Fibroblast of the aortic adventitia (primary cell): ENCODE data around the gene DHX38. TPM values are rescaled to one million over a fixed set of nuclear protein-coding genes. Genes with fewer than 3 reads are reported as not detected.

Experiments used
- DNase-seq: peaks from one replicate; pipeline ENCODE4 v3.0.0-alpha.2; 2010; ENCODE audit warnings: low read depth
- H3K4me3 ChIP-seq: 2 replicates; pipeline ENCODE4 v1.5.1; 2011; ENCODE audit warnings: low read depth, mild to moderate bottlenecking, control low read depth, low read length, moderate library complexity
- total RNA-seq: library from RNA; depleted of rRNA; stranded (reverse); fragments of >200 nt; gene quantifications from 2 replicates; pipeline ENCODE4 v1.2.3, GENCODE V29; 2012; ENCODE audit warnings: low replicate concordance
- TF ChIP-seq, protein P1 (sequence below): IDR thresholded peaks from 2 replicates; pipeline ENCODE4 v1.5.1; 2011; ENCODE audit warnings: mild to moderate bottlenecking, low read length, control low read depth, inconsistent platforms; ENCODE audit not compliant: insufficient read depth

The DHX38 gene
- total RNA-seq, 1 donor, result 39.1 TPM

DNA sequence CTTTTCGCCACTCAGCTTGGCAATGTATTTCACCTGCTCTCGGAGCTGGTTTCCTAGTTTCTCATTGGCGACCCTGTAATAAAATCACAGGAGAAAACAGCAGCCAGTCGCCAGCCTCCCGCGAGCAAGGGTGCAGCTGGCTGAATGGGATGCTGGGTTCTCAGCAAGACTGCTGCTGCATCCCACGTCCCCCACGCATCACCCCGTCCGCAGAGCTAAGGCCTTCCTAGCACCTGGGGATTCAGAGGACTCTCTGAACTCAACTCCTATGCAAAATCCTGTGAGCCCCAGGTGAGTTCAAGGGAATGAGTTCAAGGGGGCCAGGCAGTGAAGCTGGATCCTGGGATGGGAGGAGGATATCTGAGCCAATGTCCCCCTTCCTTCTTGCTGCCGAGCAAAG, 29.3 kb downstream of the DHX38 start:
- TF ChIP-seq, protein P1, sequence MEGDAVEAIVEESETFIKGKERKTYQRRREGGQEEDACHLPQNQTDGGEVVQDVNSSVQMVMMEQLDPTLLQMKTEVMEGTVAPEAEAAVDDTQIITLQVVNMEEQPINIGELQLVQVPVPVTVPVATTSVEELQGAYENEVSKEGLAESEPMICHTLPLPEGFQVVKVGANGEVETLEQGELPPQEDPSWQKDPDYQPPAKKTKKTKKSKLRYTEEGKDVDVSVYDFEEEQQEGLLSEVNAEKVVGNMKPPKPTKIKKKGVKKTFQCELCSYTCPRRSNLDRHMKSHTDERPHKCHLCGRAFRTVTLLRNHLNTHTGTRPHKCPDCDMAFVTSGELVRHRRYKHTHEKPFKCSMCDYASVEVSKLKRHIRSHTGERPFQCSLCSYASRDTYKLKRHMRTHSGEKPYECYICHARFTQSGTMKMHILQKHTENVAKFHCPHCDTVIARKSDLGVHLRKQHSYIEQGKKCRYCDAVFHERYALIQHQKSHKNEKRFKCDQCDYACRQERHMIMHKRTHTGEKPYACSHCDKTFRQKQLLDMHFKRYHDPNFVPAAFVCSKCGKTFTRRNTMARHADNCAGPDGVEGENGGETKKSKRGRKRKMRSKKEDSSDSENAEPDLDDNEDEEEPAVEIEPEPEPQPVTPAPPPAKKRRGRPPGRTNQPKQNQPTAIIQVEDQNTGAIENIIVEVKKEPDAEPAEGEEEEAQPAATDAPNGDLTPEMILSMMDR, result no peak
- H3K4me3 ChIP-seq, result no peak overlapping the region
- DNase-seq, result no peak

GRCh38 chr16:72123426-72123825, 29.8 kb downstream of the DHX38 start:
- H3K4me3 ChIP-seq, result no peak overlapping the region
- TF ChIP-seq, protein P1, result no peak
- DNase-seq, result no peak

- TF ChIP-seq, protein P1, result no peak
- DNase-seq, result no peak
- H3K4me3 ChIP-seq, result no peak overlapping the region
These were observed 30.5 kb downstream of the DHX38 start for GRCh38 chr16:72124148-72124547.

- TF ChIP-seq, protein P1, result peak; percentile 79
- H3K4me3 ChIP-seq, result no peak overlapping the region
These were observed 31.4 kb downstream of the DHX38 start for GRCh38 chr16:72124761-72125634.

GRCh38 chr16:72125635-72126428, 32.2 kb downstream of the DHX38 start:
- TF ChIP-seq, protein P1, result no peak
- no peak overlapping the region for H3K4me3 ChIP-seq
- DNase-seq, result no peak

More at GRCh38 chr16:72124761-72125634, 31.4 kb downstream of the DHX38 start:
- DNase-seq, result peak; percentile 82

DNA sequence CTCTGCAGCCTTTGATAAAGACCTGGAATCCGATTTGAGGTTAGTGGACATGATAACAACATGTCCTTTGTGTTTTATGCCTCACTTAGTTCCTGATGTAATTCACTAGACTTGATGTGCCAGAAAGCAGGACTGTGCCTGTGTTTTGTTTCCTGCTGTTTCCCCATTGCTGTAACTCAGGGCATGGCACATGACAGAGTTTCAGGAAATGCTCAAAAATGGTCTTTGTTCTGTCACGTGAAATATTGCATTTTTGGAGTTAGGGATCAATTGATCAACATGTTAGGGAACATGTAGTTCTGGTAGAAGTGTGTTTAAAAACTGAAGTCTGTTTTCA, 32.8 kb downstream of the DHX38 start:
- DNase-seq, result no peak
- H3K4me3 ChIP-seq, result no peak overlapping the region
- TF ChIP-seq, protein P1, result no peak
